HG03457 (cell line): Measurements from ENCODE around the gene SLC16A6.
"Not testable (repeated sequence)": the region's sequence is repeated elsewhere in the genome, so short reads cannot be mapped to it uniquely, and the experiment has no call there.

ENCODE experiments used
- ATAC-seq: cut with Tn5 transposase; IDR thresholded peaks from one replicate; pipeline ENCODE4 v1.9.1; 2021; ENCODE audit warnings: moderate number of reproducible peaks; ENCODE audit not compliant: unreplicated experiment

SLC16A6 gene

GRCh38 chr17:68253426-68253825 is 37.5 kb downstream of the SLC16A6 start:
- not testable (repeated sequence) for ATAC-seq

- no peak for ATAC-seq
Observed at GRCh38 chr17:68249354-68249765, 41.6 kb downstream of the SLC16A6 start.

GRCh38 chr17:68248891-68249290 is 42.0 kb downstream of the SLC16A6 start:
- ATAC-seq = no peak

- peak; percentile 18 for ATAC-seq
Observed at GRCh38 chr17:68248199-68248825, 42.6 kb downstream of the SLC16A6 start.

GRCh38 chr17:68247445-68248198 is 43.3 kb downstream of the SLC16A6 start, which contains the start of gene AMZ2:
Gene AMZ2 (plus strand): TSS chr17:68248043. CDS start chr17:68250188, 2,145 bp downstream.
- ATAC-seq = peak; percentile 67

GRCh38 chr17:68246271-68247028 is 44.5 kb downstream of the SLC16A6 start:
- ATAC-seq = no peak

GRCh38 chr17:68239632-68240366 is 51.1 kb downstream of the SLC16A6 start:
- ATAC-seq = no peak

- ATAC-seq = no peak
Observed at GRCh38 chr17:68238871-68239253, 52.1 kb downstream of the SLC16A6 start.

GRCh38 chr17:68238164-68238870 is 52.6 kb downstream of the SLC16A6 start:
- ATAC-seq = no peak

GRCh38 chr17:68237369-68238163 is 53.4 kb downstream of the SLC16A6 start:
- peak; percentile 52 for ATAC-seq

GRCh38 chr17:68235336-68235791 is 55.6 kb downstream of the SLC16A6 start:
- ATAC-seq = not testable (repeated sequence)

GRCh38 chr17:68234726-68235335 is 56.1 kb downstream of the SLC16A6 start:
- ATAC-seq = not testable (repeated sequence)

GRCh38 chr17:68232741-68233140 is 58.2 kb downstream of the SLC16A6 start:
- ATAC-seq = not testable (repeated sequence)

- no peak for ATAC-seq
Observed at GRCh38 chr17:68231541-68231940, 59.4 kb downstream of the SLC16A6 start.

GRCh38 chr17:68231131-68231530 is 59.8 kb downstream of the SLC16A6 start:
- not testable (repeated sequence) for ATAC-seq

GRCh38 chr17:68229619-68230018 is 61.3 kb downstream of the SLC16A6 start:
- no peak for ATAC-seq

- no peak for ATAC-seq
Observed at GRCh38 chr17:68228817-68229570, 61.9 kb downstream of the SLC16A6 start.

- not testable (repeated sequence) for ATAC-seq
Observed at GRCh38 chr17:68228039-68228680, 62.8 kb downstream of the SLC16A6 start.
